Measurements from ENCODE around the gene NAA16.

DNA sequence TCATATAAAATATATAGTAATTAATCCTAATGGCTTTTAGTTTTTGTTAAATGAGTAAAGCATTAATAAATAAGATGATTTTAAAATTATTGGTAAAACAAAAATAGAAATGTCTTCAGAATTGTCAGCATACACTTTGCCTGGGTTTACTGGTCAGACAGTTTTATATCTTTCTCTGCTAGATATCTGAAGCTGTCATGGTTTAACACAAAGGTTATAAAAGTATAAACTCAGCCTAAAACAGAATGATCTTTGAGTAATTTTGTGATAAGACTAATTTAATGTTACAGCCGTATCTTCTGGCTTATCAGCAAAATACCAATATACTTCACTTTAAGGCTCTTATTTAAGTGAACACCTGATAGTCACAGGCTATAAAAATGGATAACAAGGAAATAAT is 17.8 kb upstream of the NAA16 start:
- TF ChIP-seq, protein P1, sequence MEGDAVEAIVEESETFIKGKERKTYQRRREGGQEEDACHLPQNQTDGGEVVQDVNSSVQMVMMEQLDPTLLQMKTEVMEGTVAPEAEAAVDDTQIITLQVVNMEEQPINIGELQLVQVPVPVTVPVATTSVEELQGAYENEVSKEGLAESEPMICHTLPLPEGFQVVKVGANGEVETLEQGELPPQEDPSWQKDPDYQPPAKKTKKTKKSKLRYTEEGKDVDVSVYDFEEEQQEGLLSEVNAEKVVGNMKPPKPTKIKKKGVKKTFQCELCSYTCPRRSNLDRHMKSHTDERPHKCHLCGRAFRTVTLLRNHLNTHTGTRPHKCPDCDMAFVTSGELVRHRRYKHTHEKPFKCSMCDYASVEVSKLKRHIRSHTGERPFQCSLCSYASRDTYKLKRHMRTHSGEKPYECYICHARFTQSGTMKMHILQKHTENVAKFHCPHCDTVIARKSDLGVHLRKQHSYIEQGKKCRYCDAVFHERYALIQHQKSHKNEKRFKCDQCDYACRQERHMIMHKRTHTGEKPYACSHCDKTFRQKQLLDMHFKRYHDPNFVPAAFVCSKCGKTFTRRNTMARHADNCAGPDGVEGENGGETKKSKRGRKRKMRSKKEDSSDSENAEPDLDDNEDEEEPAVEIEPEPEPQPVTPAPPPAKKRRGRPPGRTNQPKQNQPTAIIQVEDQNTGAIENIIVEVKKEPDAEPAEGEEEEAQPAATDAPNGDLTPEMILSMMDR (IDR thresholded peaks at IDR 0.05): no peak
- TF ChIP-seq TAF1 (IDR thresholded peaks at IDR 0.05; ENCODE audit: borderline replicate concordance, low read depth, low read length): no peak
- no peak for TF ChIP-seq TCF12 (IDR thresholded peaks at IDR 0.05)
